Activated T-helper 1 cell treated with anti-CD3 and anti-CD28 coated beads, Interleukin-12 subunit alpha, Interleukin-12 subunit beta, Interleukin-2, Interleukin-4 antibody, amounts not matched to agents 30 ng/mL and 10 ng/mL and 1 ng/mL, durations not matched to agents 14 hours and 24 hours and 36 hours (primary cell): ENCODE results near the gene LRCOL1. TPM values are rescaled to one million over a fixed set of nuclear protein-coding genes. Genes with fewer than 3 reads are reported as not detected.

Experiments used
- DNase-seq: peaks from one replicate; pipeline ENCODE4 v3.0.0; 2021; ENCODE audit warnings: low spot score
- H3K27ac Mint-ChIP-seq: one replicate; pipeline ENCODE4 v1.8.0; 2021; ENCODE audit warnings: mild to moderate bottlenecking, mixed read lengths
- H3K27me3 Mint-ChIP-seq: one replicate; pipeline ENCODE4 v1.8.0; 2022; ENCODE audit warnings: mild to moderate bottlenecking, moderate library complexity, mixed read lengths; ENCODE audit not compliant: insufficient read depth
- H3K36me3 Mint-ChIP-seq: one replicate; pipeline ENCODE4 v1.8.0; 2021; ENCODE audit warnings: low read depth, mixed read lengths
- H3K4me1 Mint-ChIP-seq: one replicate; pipeline ENCODE4 v1.8.0; 2021; ENCODE audit warnings: low read depth, mixed read lengths
- H3K4me3 Mint-ChIP-seq: one replicate; pipeline ENCODE4 v1.8.0; 2021; ENCODE audit warnings: mild to moderate bottlenecking, moderate library complexity, mixed read lengths
- H3K9me3 Mint-ChIP-seq: one replicate; pipeline ENCODE4 v1.8.0; 2021; ENCODE audit warnings: mixed read lengths
- intact Hi-C: fragments of 100-400 bp; cut with micrococcal nuclease; formaldehyde crosslinking; loops from one replicate; pipeline ENCODE4 v1.15.1; 2024
- total RNA-seq: library from RNA; stranded (reverse); gene quantifications from 2 replicates; pipeline ENCODE4 v1.2.3, GENCODE V29; 2022

Gene LRCOL1
- total RNA-seq, 1 donor from 2014 or later, result not detected

DNA sequence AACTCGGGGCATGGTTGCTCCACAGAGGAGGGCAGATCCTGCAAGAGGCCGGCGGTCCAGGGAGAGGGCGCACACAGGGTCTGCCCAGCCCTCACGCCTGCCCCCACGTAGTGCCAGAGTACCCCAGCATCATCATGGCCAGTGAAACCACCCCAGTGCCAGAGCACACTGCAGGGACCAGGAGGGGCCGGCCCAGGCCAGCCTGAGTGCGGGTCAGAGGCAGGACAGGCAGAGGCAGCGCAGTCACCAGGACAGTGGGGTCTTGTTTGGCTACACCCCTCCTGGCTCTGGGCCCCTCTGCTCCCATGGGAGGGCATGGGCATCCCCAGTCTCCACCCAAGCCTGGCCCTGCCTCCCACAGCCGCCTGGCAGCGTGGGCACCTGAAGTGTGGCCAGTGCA lies 34.7 kb downstream of the LRCOL1 start:
- no peak for DNase-seq
- peaks cover 3% of the 10 kb centered on the region for H3K36me3 Mint-ChIP-seq
- H3K27ac Mint-ChIP-seq, result no peak overlapping the region
- H3K4me3 Mint-ChIP-seq, result no peak overlapping the region
- no peaks in the 10 kb centered on the region for H3K27me3 Mint-ChIP-seq
- H3K9me3 Mint-ChIP-seq, result no peaks in the 10 kb centered on the region
- no peaks in the 10 kb centered on the region for H3K4me1 Mint-ChIP-seq
- intact Hi-C loops, result no loop called here

DNA sequence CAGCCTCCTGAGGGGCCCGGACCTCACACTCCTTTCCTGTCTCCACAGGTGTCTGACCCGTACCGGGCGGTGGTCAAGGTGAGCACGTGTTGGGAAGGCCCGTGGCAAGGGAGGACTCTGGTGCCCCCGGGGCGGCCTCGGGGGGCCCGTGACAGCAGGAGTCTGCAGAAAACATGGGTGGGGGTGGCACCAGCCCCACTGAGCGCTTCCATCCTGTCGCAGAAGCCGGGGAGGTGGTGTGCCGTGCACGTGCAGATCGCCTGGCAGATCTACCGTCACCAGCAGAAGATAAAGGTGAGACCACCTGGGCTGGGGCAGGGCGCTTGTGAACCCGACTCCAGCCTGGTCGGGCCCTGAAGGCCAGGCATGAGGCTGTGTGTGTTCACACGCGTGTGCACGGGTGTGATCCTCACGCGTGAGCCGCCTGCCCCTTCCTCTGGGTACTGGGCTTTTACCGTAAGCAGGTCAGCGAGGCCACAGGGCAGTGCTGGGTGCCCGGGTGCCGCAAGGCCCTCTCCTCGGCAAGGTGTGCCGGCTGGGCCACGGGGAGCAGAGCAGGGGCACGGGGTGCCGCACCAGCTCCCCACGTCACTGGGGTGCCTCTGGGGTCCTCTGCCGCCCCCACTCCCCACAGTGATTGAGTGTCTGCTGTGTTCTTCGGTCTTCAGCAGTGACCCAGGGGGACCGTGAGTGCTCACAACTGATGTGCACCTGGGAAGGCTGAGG lies 35.9 kb downstream of the LRCOL1 start:
- Mint-ChIP-seq H3K36me3 (peaks cover 3% of the 10 kb centered on the region), H3K27ac (no peak overlapping the region), H3K27me3 (no peaks in the 10 kb centered on the region), H3K4me1 (no peaks in the 10 kb centered on the region), H3K4me3 (no peak overlapping the region), H3K9me3 (no peaks in the 10 kb centered on the region)
- no peak for DNase-seq
- intact Hi-C loops, result no loop called here

DNA sequence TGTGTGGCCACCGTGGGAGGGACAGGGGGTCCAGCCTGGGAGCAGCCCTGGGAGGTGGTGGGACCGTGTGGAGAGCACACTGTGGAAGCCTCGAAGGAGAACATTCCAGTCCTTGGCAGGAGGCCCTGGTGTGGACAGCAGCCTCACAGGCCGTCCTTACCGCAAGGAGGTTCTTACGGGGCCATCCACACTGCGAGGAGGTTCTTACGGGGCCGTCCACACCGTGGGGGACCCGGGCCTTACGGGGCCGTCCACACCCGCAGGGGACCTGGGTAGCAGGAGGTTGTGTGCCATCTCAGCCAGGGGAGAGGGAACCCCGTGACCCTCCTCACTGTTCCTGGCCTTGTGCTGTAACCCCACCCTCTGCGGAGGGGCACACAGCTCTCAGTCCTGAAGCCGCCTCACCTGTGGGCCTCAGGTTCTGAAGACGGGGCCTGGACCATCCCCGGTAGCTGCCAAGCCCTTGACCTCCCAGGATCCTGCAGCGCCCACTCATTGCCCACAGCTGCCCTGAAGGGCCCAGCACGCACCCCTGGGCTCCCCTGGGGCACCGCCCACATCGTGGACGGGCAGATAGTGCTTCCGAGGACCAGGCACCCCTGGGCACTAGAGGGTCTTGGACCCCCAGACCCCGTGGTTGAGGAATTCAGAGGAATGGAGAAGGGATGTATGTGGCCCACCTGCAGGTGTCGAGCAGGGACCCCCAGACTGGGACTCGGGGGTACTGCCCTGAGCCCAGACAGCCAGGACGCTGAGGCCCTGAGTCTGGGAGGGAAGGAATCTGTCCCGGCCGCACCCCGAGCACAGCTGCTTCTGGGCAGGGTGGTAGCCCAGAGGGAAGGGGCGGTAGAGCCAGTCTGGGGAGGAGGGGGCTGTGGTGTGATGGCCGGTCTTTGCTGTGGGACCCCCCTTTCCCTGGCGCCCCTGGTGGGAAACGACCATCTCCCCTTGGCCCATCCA lies 37.3 kb downstream of the LRCOL1 start:
- Mint-ChIP-seq H3K4me1 (no peaks in the 10 kb centered on the region), H3K27me3 (no peaks in the 10 kb centered on the region), H3K36me3 (peaks cover 3% of the 10 kb centered on the region), H3K4me3 (no peak overlapping the region), H3K9me3 (no peaks in the 10 kb centered on the region), H3K27ac (no peak overlapping the region)
- intact Hi-C loops, result no loop called here
- DNase-seq, result no peak

DNA sequence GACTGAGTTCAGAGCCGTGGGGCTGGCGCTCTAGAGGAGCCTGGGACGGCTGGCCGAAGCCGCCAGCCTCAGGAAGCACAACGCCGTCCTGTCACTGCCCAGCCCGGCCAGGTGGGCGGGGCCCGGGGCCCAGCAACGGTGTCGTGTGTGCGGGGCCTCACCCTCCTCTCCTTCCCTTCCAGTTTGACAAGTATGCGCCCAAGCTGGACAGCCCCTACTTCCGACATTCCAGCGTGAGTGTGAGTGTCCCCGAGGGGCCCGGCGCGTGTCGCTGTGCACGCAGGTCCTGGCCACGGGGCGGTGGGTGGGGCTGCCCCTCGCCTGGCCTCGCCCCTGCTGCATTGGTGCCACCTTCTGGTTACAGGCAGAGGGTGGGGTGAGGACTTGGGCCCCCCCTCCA lies 38.3 kb downstream of the LRCOL1 start:
- H3K27me3 Mint-ChIP-seq, result no peaks in the 10 kb centered on the region

DNA sequence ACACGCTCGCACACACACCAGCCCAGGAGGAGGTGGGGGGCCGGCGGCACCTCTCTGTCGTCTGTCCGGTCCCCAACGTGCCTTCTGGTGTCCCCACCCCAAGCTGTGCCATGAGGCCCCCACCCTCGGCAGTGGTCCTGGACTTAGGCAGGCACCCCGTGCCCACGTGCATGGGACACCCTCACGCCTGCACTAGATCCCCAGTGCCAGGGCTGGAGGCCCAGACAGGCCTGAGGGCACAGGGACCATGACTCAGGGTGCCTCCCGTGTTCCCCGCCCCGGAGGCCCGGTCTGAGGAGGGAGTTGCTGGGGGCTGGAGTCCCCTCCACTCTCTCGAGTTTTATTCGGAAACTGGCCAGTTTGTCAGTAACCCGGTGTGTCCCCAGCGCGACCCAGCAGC lies 38.8 kb downstream of the LRCOL1 start:
- Mint-ChIP-seq H3K36me3 (no peaks in the 10 kb centered on the region), H3K4me1 (no peaks in the 10 kb centered on the region), H3K9me3 (no peaks in the 10 kb centered on the region)

More for the DNA sequence above, 38.3 kb downstream of the LRCOL1 start:
- Mint-ChIP-seq H3K36me3 (no peaks in the 10 kb centered on the region), H3K27ac (no peak overlapping the region), H3K4me1 (no peaks in the 10 kb centered on the region), H3K9me3 (no peaks in the 10 kb centered on the region), H3K4me3 (no peak overlapping the region)
- no peak for DNase-seq
- intact Hi-C loops, result no loop called here

DNA sequence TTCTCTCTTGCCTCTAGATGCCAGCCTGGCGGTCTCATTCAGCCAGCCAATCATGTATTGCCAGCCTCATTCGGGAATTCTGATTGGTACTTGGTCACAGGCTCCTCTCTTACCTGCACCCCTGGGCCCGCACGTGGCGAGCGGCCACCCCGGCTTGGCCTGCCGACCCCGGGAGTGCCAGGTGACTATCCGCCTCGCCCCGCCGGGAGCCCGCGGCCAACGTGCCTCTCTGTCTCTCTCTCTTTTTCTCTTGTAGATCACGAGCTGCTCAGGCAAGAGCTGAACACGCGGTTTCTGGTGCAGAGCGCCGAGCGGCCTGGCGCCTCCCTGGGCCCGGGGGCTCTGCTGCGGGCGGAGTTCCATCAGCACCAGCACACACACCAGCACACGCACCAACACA lies 39.3 kb downstream of the LRCOL1 start:
- Mint-ChIP-seq H3K4me1 (no peaks in the 10 kb centered on the region), H3K4me3 (no peak overlapping the region)

More for the DNA sequence above, 38.8 kb downstream of the LRCOL1 start:
- Mint-ChIP-seq H3K27me3 (no peaks in the 10 kb centered on the region), H3K4me3 (no peak overlapping the region), H3K27ac (no peak overlapping the region)
- no peak for DNase-seq
- intact Hi-C loops, result no loop called here

DNA sequence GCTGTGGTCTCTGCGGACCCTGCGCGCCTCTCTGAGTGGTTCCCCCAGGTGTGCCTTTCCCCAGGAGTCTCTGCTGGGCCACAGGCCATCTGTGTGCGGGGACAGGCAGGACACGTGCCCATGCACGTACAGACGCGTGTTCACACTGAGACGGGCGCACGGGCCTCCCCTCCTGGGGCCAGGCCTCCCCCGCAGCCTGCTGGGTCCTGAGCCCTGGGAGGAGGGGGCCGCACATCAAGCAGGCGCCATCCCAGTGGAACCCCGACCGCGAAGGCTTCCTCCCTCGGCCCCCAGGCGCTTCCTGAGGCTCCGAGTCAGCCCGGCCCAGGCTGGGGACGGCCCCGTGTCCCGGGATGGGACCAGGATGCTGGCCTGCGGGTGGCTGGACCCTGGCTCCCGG lies 39.7 kb downstream of the LRCOL1 start:
- Mint-ChIP-seq H3K9me3 (no peaks in the 10 kb centered on the region), H3K27me3 (no peaks in the 10 kb centered on the region), H3K27ac (no peak overlapping the region), H3K4me1 (no peaks in the 10 kb centered on the region), H3K4me3 (no peak overlapping the region), H3K36me3 (no peaks in the 10 kb centered on the region)
- DNase-seq, result no peak
- intact Hi-C loops, result no loop called here

More for the DNA sequence above, 39.3 kb downstream of the LRCOL1 start:
- H3K9me3 Mint-ChIP-seq, result no peaks in the 10 kb centered on the region
- DNase-seq, result no peak
- no peaks in the 10 kb centered on the region for H3K27me3 Mint-ChIP-seq
- no peak overlapping the region for H3K27ac Mint-ChIP-seq
- intact Hi-C loops, result no loop called here
- H3K36me3 Mint-ChIP-seq, result no peaks in the 10 kb centered on the region

DNA sequence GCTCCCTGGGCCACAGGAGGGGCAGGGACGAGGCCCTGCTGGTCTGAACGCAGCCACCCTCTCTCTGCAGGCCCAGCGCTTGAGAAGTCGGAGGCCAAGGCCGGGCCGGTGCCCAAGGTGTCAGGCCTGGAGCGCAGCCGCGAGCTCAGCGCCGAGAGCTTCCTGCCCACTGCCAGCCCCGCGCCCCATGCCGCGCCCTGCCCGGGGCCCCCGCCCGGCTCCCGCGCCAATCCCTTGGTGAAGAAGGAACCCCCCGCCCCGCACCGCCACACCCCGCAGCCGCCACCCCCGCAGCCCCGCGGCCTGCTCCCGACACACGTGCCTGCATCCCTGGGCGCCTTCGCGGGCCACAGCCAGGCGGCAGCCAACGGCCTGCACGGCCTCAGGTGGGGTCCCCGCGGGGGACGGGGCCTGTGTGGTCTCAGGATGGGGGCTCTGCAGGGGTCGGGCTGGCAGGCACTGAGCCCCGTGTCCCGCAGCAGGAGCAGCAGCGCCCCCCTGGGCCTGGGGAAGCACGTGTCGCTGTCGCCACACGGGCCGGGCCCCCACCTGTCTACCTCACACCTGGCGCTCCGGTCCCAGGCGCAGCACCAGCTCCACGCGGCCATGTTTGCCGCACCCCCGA lies 40.4 kb downstream of the LRCOL1 start:
- H3K36me3 Mint-ChIP-seq, result no peaks in the 10 kb centered on the region
- intact Hi-C loops, result no loop called here
- H3K9me3 Mint-ChIP-seq, result no peaks in the 10 kb centered on the region
- H3K4me3 Mint-ChIP-seq, result no peak overlapping the region
- no peak overlapping the region for H3K27ac Mint-ChIP-seq
- H3K4me1 Mint-ChIP-seq, result peaks cover 5% of the 10 kb centered on the region
- no peaks in the 10 kb centered on the region for H3K27me3 Mint-ChIP-seq
- DNase-seq, result no peak

DNA sequence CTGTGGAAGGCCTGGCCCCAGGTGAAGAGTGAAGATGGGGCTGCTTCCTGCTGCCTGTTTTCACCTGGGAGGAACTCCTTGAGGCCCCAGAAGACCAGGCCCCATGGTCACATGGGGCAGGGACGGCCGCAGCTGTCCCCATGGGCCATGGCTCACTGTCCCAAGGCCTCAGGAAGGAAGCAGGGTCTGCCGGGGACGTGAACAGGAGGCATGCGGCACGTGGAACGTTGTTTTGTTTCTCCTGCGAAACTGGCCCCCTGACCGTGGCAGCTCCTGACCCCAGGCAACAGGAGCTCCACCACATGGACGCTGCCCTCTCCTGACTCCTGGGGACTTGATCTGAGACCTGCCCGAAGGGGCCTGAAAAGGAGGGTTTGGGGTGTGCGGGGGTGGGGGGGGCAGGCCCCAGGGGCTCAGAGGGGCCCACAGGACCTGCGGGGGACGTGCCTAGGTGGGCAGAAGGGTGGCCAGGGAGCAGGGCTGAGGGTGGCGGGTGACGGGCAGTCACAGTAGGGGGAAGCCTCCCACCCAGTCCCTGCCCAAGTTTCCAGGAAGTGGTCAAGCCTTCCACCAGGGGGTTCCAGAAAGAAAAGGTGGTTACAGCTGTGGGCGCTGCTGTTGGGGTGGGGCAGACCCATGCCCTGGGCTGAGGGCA lies 41.4 kb downstream of the LRCOL1 start:
- no peak for DNase-seq
- Mint-ChIP-seq H3K27me3 (no peaks in the 10 kb centered on the region), H3K4me3 (no peak overlapping the region), H3K9me3 (no peaks in the 10 kb centered on the region), H3K27ac (no peak overlapping the region), H3K36me3 (no peaks in the 10 kb centered on the region), H3K4me1 (peaks cover 5% of the 10 kb centered on the region)
- intact Hi-C loops, result no loop called here

DNA sequence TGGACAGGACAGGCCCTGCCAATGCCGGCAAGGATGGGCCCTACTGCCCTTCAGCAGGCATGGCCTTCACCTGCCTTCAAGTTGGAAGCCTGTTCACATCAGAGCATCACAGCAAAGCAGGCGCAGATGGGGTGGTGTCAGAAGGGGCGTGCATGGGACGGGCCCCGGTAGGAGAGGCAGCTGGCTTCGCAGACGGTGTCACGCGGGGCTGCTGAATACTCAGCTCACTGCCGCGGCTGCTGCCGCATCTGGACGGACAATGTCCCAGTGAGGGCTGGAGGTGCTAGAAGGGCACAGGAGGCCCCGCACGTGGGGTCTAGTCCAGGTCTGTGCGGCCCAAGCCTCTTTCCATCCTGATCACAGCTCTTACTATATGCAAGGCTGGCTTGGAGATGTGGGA lies 42.1 kb downstream of the LRCOL1 start:
- H3K36me3 Mint-ChIP-seq, result no peaks in the 10 kb centered on the region
- intact Hi-C loops, result no loop called here
- no peaks in the 10 kb centered on the region for H3K27me3 Mint-ChIP-seq
- peaks cover 5% of the 10 kb centered on the region for H3K4me1 Mint-ChIP-seq
- no peaks in the 10 kb centered on the region for H3K9me3 Mint-ChIP-seq
- no peak overlapping the region for H3K27ac Mint-ChIP-seq
- DNase-seq, result no peak
- no peak overlapping the region for H3K4me3 Mint-ChIP-seq

DNA sequence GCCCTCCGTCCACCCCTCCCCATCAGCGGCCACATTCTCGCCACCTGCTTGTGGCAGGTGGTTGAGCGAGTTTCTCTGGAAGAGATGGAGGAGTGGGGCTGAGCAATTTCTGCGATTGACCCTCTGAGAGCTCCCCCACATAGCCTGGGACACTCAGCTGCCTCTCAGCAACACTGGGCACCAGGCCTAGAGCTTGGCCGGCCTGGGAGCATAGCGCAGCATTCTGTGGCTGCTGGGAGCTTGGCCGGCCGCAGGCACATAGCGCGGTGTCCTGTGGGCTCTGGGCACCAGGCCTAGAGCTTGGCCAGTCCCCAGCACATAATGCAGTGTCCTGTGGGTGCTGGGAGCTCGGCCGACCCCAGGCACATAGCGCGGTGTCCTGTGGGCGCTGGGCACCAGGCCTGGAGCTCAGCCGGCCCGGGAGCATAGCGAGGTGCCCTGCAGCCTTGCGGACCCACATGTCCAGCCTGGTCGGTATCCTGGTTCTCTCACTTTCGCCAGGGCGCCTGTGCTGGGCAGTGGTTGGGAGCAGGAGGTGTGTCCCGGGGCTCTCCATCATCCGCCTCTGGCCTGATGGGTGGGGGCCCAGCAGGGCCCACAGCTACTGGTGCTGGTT lies 43.8 kb downstream of the LRCOL1 start:
- Mint-ChIP-seq H3K4me1 (peaks cover 5% of the 10 kb centered on the region), H3K4me3 (no peak overlapping the region), H3K27me3 (no peaks in the 10 kb centered on the region), H3K36me3 (no peaks in the 10 kb centered on the region), H3K9me3 (no peaks in the 10 kb centered on the region), H3K27ac (no peak overlapping the region)
- DNase-seq, result no peak
- intact Hi-C loops, result no loop called here

DNA sequence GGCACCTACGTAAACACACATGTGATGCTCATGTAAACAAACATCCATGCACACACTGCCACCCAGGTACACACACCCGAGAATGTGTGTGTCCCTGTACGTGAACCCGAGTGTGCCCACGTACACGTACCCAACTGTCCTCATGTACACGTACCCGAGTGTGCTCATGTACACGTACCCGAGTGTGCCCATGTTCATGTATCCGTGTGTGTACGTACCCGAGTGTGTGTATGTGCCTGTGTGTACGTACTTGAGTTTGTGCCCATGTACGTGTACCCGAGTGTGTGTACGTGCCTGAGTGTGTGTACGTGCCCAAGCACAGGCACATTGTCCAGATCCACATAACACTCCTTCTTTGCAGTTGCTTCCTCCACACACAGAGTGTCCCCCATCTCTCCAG lies 45.0 kb downstream of the LRCOL1 start:
- H3K27me3 Mint-ChIP-seq, result no peaks in the 10 kb centered on the region
- H3K4me1 Mint-ChIP-seq, result peaks cover 5% of the 10 kb centered on the region
- H3K4me3 Mint-ChIP-seq, result no peak overlapping the region
- H3K27ac Mint-ChIP-seq, result no peak overlapping the region
- no peaks in the 10 kb centered on the region for H3K36me3 Mint-ChIP-seq
- DNase-seq, result no peak
- intact Hi-C loops, result no loop called here
- no peaks in the 10 kb centered on the region for H3K9me3 Mint-ChIP-seq
